Large intestine (tissue), 3 donors: ENCODE results near the gene GPN3. TPM values are rescaled to one million over a fixed set of nuclear protein-coding genes. Genes with fewer than 3 reads are reported as not detected.
"Not testable (repeated sequence)": the region's sequence is repeated elsewhere in the genome, so short reads cannot be mapped to it uniquely, and the experiment has no call there.

Experiments used
- DNase-seq, 2 donors: peaks; one replicate each; pipeline versions ENCODE4 v3.0.0 to v3.0.0-alpha.2; 2013
- H3K27ac ChIP-seq: one replicate; pipeline ENCODE4 v1.5.1; 2013; ENCODE audit warnings: low read length
- H3K27me3 ChIP-seq: 2 replicates; pipeline ENCODE4 v1.6.1; 2013; ENCODE audit warnings: low read length; ENCODE audit not compliant: control insufficient read depth, insufficient read depth
- H3K36me3 ChIP-seq: 2 replicates; pipeline ENCODE4 v1.6.1; 2013; ENCODE audit warnings: low read length; ENCODE audit not compliant: control insufficient read depth, insufficient read depth
- H3K4me1 ChIP-seq: one replicate; pipeline ENCODE4 v1.6.1; 2013; ENCODE audit warnings: low read length; ENCODE audit not compliant: control insufficient read depth, insufficient read depth
- H3K4me3 ChIP-seq: one replicate; pipeline ENCODE4 v1.5.1; 2013; ENCODE audit warnings: low read length
- H3K9me3 ChIP-seq: one replicate; pipeline ENCODE4 v1.6.1; 2013; ENCODE audit warnings: mild to moderate bottlenecking, low read depth, low read length, moderate library complexity; ENCODE audit not compliant: control insufficient read depth
- WGBS: methylation state at CpG from one replicate; pipeline ENCODE4 v1.1.5; 2013; ENCODE audit warnings: low lambda C conversion rate; ENCODE audit not compliant: insufficient coverage; 5-methylcytosine and 5-hydroxymethylcytosine counted together
- polyA plus RNA-seq: library from polyadenylated mRNA; unstranded; fragments of 120-200 nt; gene quantifications from one replicate; pipeline ENCODE4 v1.2.1, GENCODE V29; 2013

Gene GPN3
- polyA plus RNA-seq, 1 donor = 16.2 TPM

GRCh38 chr12:110417113-110417512, 50.9 kb downstream of the GPN3 start:
- H3K4me3 ChIP-seq, H3K9me3 ChIP-seq, DNase-seq, H3K27me3 ChIP-seq, H3K4me1 ChIP-seq, H3K36me3 ChIP-seq, H3K27ac ChIP-seq: not testable (repeated sequence)
- WGBS = no CpG with 5 or more reads among the region's 3 CpGs

- H3K27me3 ChIP-seq, H3K4me1 ChIP-seq, H3K36me3 ChIP-seq, H3K9me3 ChIP-seq, H3K4me3 ChIP-seq, H3K27ac ChIP-seq, DNase-seq: not testable (repeated sequence)
- WGBS = no CpG with 5 or more reads among the region's 6 CpGs
Observed at GRCh38 chr12:110410086-110410485, 58.0 kb downstream of the GPN3 start.

GRCh38 chr12:110405126-110405662, 62.9 kb downstream of the GPN3 start:
- not testable (repeated sequence) for H3K27me3 ChIP-seq, DNase-seq, H3K4me3 ChIP-seq, H3K27ac ChIP-seq, H3K9me3 ChIP-seq, H3K4me1 ChIP-seq, H3K36me3 ChIP-seq
- WGBS = 93% methylated on average over 3 of the region's 16 CpGs

- Histone ChIP-seq H3K9me3 (no peaks in the 10 kb centered on the region), H3K27ac (peak overlapping the region; percentile 85), H3K36me3 (peaks cover 9% of the 10 kb centered on the region), H3K4me3 (peak overlapping the region; percentile 89), H3K27me3 (no peaks in the 10 kb centered on the region), H3K4me1 (peaks cover 8% of the 10 kb centered on the region)
- WGBS = 0% methylated on average over 2 of the region's 21 CpGs
- DNase-seq = peak; percentile 60 to 65
Observed at GRCh38 chr12:110403976-110404682, 63.9 kb downstream of the GPN3 start.

DNA sequence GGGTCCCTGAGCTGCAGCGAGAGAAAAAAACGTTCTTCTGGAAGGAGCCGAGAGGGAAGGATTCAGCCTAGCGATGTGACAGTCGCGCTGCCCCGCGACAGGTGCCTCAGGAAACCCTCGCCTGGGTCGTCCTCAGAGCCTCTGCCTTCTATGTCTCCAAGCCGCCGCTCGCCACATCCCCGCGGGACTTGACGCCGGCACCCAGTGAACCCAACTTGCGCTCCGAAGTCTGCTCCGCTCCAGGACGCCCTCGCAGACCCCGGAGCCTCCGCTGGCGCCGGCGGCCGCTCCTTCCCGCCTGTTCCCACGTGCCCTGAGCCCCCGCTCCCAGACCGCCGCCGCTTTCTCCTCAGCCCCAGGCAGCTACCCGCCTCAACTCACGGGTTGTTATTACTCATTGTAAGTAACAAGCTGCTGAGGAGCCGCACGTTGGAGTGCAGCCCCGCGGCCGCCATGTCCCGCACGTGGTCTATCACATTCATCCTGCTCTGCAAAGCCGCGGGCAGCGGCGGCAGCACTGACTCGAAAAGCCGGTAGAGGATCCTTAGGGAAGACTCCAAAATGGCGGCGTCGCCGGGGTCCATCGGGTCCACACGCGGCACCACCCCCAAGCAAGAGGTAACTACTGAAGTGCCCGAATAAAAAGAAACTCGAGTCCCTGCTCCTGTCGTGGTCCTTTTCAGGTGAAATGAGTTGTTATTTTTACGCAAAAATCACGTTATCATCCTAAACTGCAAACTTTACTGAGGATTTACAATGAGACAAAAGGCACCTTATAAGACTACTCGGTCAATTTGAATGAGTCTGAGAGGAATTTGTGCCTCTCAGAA, 64.7 kb downstream of the GPN3 start, which contains the start of gene ANAPC7:
Gene ANAPC7 (minus strand): TSS at position 563 of the 830 bp plus-strand sequence. CDS start 81 bp downstream, at position 482.
- WGBS = 0% methylated on average over 2 of the region's 62 CpGs
- peak within 1 kb of the TSS; percentile 85 for H3K27ac ChIP-seq
- H3K36me3 ChIP-seq = peaks cover 9% of the 10 kb centered on the region
- peaks cover 8% of the 10 kb centered on the region for H3K4me1 ChIP-seq
- DNase-seq = peak; percentile 87 to 90
- peak within 1 kb of the TSS; percentile 89 for H3K4me3 ChIP-seq
- H3K9me3 ChIP-seq = no peaks in the 10 kb centered on the region
- H3K27me3 ChIP-seq = no peaks in the 10 kb centered on the region

Other genes starting within 250 kb of the GPN3 start
- 144 TPM for gene ATP2A2, start 187.0 kb downstream of the GPN3 start, polyA plus RNA-seq
- 57.0 TPM for gene ANAPC7, start 64.5 kb downstream of the GPN3 start, polyA plus RNA-seq
- 298 TPM for gene ARPC3, start 17.9 kb downstream of the GPN3 start, polyA plus RNA-seq
- 10.6 TPM for gene FAM216A, start 588 bp upstream of the GPN3 start, polyA plus RNA-seq
- 253 TPM for gene VPS29, start 33.9 kb upstream of the GPN3 start, polyA plus RNA-seq
- gene RAD9B, start 34.1 kb upstream of the GPN3 start, polyA plus RNA-seq = 0.49 TPM
- 20.5 TPM for gene PPTC7, start 115.1 kb upstream of the GPN3 start, polyA plus RNA-seq
- gene TCTN1, start 145.9 kb upstream of the GPN3 start, polyA plus RNA-seq = 25.2 TPM
- gene HVCN1, start 220.9 kb upstream of the GPN3 start, polyA plus RNA-seq = 5.5 TPM